Measurements from ENCODE around the gene KIRREL1. TPM values are rescaled to one million over a fixed set of nuclear protein-coding genes. Genes with fewer than 3 reads are reported as not detected.

The KIRREL1 gene
- total RNA-seq, 1 experiment from 2014 or later: 145 TPM

DNA sequence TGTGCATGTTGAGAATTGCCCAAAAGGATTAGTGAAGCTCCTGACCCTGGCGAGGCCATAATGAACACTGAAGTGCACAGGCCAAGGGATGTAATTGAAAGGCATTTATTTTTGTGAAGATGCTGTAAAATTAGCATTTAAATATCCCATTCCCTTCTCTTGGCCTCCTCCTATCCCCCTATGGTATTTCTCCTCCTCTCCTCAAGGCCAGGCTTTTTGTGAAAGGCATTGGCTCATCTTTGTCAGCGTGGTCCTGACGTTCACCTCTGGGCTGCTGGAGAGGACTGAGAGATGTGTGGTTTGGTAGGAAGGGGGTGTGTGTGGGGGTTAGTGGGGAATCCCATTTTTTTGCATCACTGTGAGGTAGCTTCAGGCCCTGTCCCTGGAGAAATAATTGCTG, 105.7 kb downstream of the KIRREL1 start:
- CTCF ChIA-PET: interaction anchor here (1.5 kb wide), 2 partner anchors 22 to 26 kb away, joined by 4 to 6 read pairs; no protein-coding TSS in a partner anchor
- BruUV-seq (replicated peaks): no TSS peak
- TF ChIP-seq POLR2AphosphoS5 (IDR thresholded peaks at IDR 0.05; ENCODE audit: low read depth, low read length) (no peak), TCF7L2 (IDR thresholded peaks at IDR 0.05; ENCODE audit: low read depth, low read length) (no peak), SIN3A (IDR thresholded peaks at IDR 0.05; ENCODE audit: borderline replicate concordance, insufficient read depth, low read depth, low read length) (no peak)
- TF ChIP-seq, protein P1, sequence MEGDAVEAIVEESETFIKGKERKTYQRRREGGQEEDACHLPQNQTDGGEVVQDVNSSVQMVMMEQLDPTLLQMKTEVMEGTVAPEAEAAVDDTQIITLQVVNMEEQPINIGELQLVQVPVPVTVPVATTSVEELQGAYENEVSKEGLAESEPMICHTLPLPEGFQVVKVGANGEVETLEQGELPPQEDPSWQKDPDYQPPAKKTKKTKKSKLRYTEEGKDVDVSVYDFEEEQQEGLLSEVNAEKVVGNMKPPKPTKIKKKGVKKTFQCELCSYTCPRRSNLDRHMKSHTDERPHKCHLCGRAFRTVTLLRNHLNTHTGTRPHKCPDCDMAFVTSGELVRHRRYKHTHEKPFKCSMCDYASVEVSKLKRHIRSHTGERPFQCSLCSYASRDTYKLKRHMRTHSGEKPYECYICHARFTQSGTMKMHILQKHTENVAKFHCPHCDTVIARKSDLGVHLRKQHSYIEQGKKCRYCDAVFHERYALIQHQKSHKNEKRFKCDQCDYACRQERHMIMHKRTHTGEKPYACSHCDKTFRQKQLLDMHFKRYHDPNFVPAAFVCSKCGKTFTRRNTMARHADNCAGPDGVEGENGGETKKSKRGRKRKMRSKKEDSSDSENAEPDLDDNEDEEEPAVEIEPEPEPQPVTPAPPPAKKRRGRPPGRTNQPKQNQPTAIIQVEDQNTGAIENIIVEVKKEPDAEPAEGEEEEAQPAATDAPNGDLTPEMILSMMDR (IDR thresholded peaks at IDR 0.05): no peak
- TF ChIP-seq, protein P2, sequence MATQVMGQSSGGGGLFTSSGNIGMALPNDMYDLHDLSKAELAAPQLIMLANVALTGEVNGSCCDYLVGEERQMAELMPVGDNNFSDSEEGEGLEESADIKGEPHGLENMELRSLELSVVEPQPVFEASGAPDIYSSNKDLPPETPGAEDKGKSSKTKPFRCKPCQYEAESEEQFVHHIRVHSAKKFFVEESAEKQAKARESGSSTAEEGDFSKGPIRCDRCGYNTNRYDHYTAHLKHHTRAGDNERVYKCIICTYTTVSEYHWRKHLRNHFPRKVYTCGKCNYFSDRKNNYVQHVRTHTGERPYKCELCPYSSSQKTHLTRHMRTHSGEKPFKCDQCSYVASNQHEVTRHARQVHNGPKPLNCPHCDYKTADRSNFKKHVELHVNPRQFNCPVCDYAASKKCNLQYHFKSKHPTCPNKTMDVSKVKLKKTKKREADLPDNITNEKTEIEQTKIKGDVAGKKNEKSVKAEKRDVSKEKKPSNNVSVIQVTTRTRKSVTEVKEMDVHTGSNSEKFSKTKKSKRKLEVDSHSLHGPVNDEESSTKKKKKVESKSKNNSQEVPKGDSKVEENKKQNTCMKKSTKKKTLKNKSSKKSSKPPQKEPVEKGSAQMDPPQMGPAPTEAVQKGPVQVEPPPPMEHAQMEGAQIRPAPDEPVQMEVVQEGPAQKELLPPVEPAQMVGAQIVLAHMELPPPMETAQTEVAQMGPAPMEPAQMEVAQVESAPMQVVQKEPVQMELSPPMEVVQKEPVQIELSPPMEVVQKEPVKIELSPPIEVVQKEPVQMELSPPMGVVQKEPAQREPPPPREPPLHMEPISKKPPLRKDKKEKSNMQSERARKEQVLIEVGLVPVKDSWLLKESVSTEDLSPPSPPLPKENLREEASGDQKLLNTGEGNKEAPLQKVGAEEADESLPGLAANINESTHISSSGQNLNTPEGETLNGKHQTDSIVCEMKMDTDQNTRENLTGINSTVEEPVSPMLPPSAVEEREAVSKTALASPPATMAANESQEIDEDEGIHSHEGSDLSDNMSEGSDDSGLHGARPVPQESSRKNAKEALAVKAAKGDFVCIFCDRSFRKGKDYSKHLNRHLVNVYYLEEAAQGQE (IDR thresholded peaks at IDR 0.05; ENCODE audit: insufficient read depth in 1 of 2, low read depth in 2 of 2, low read length in 1 of 2): no peak
- POLR2A ChIA-PET: no interaction called here
- no peak for DNase-seq (ENCODE audit: low read depth, low spot score)
- no peak overlapping the region for H3K4me3 ChIP-seq (ENCODE audit: low read depth in 2 of 2, low read length in 2 of 2)
- no peaks in the 10 kb centered on the region for H3K9me3 ChIP-seq (ENCODE audit: control insufficient read depth, insufficient read depth, low read depth, low read length)
- no peaks in the 10 kb centered on the region; the same call in 1 of the 2 replicates for H3K4me1 ChIP-seq (ENCODE audit: control insufficient read depth, insufficient read depth, low read length)
- H3K36me3 ChIP-seq (ENCODE audit: control insufficient read depth, insufficient read depth, low read length): no peaks in the 10 kb centered on the region
- H3K27me3 ChIP-seq (ENCODE audit: control insufficient read depth, insufficient read depth, low read length): no peaks in the 10 kb centered on the region
- intact Hi-C loops (cut with micrococcal nuclease; ENCODE audit: unreplicated experiment): no loop called here
- no peak overlapping the region for H3K27ac ChIP-seq (ENCODE audit: low read length)
- ATAC-seq: no peak; the same call in 1 of the 2 replicates
- in situ Hi-C loops (cut with HindIII; ENCODE audit: low pct_unique_long_range_greater_than_20kb, low sequenced_read_pairs): no loop called here

DNA sequence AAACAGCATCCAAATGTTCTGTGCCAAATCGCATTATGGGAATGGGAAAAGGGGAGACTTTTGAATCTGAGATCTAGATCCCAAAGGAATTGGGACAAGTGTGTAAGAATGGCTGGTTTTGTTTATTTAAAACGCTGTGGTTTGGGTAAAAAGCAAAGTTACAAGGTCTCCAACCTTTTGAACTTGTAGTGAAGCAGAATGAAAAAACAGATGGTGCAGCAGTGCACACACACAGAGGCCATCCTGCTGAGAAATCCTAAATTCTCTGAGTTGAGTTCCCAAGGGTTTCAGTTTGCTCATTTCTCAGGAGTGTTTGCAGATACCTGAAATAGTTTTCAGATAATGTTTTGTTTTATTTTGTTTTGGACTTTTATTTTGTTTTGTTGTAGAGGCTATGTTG, 107.1 kb downstream of the KIRREL1 start:
- ATAC-seq: no peak
- intact Hi-C loops (cut with micrococcal nuclease; ENCODE audit: unreplicated experiment) (loop anchor here (5.0 kb wide), 1 partner anchor 108 kb away; the partner anchor contains the start of gene KIRREL1), in situ Hi-C loops (cut with HindIII; ENCODE audit: low pct_unique_long_range_greater_than_20kb, low sequenced_read_pairs) (no loop called here)
- H3K27ac ChIP-seq (ENCODE audit: low read length): no peak overlapping the region
- H3K27me3 ChIP-seq (ENCODE audit: control insufficient read depth, insufficient read depth, low read length): no peaks in the 10 kb centered on the region
- no peaks in the 10 kb centered on the region; the same call in 1 of the 2 replicates for H3K4me1 ChIP-seq (ENCODE audit: control insufficient read depth, insufficient read depth, low read length)
- no peak overlapping the region for H3K4me3 ChIP-seq (ENCODE audit: low read depth in 2 of 2, low read length in 2 of 2)
- no peaks in the 10 kb centered on the region for H3K9me3 ChIP-seq (ENCODE audit: control insufficient read depth, insufficient read depth, low read depth, low read length)
- no peak for DNase-seq (ENCODE audit: low read depth, low spot score)
- TF ChIP-seq, protein P1 (IDR thresholded peaks at IDR 0.05): no peak
- TF ChIP-seq POLR2AphosphoS5 (IDR thresholded peaks at IDR 0.05; ENCODE audit: low read depth, low read length): 0 out of 2 replicates have a peak, but pooled peaks have one; percentile 24
- TF ChIP-seq, protein P2 (IDR thresholded peaks at IDR 0.05; ENCODE audit: insufficient read depth in 1 of 2, low read depth in 2 of 2, low read length in 1 of 2): no peak
- H3K36me3 ChIP-seq (ENCODE audit: control insufficient read depth, insufficient read depth, low read length): no peaks in the 10 kb centered on the region
- POLR2A ChIA-PET: no interaction called here
- CTCF ChIA-PET: interaction anchor here (1.5 kb wide), 1 partner anchor 21 kb away, joined by 4 read pairs; no protein-coding TSS in a partner anchor
- no TSS peak for BruUV-seq (replicated peaks)

Data from Panc1 (cell line).